ENCODE measurements around the gene ACIN1.

ACIN1 gene, protein sequence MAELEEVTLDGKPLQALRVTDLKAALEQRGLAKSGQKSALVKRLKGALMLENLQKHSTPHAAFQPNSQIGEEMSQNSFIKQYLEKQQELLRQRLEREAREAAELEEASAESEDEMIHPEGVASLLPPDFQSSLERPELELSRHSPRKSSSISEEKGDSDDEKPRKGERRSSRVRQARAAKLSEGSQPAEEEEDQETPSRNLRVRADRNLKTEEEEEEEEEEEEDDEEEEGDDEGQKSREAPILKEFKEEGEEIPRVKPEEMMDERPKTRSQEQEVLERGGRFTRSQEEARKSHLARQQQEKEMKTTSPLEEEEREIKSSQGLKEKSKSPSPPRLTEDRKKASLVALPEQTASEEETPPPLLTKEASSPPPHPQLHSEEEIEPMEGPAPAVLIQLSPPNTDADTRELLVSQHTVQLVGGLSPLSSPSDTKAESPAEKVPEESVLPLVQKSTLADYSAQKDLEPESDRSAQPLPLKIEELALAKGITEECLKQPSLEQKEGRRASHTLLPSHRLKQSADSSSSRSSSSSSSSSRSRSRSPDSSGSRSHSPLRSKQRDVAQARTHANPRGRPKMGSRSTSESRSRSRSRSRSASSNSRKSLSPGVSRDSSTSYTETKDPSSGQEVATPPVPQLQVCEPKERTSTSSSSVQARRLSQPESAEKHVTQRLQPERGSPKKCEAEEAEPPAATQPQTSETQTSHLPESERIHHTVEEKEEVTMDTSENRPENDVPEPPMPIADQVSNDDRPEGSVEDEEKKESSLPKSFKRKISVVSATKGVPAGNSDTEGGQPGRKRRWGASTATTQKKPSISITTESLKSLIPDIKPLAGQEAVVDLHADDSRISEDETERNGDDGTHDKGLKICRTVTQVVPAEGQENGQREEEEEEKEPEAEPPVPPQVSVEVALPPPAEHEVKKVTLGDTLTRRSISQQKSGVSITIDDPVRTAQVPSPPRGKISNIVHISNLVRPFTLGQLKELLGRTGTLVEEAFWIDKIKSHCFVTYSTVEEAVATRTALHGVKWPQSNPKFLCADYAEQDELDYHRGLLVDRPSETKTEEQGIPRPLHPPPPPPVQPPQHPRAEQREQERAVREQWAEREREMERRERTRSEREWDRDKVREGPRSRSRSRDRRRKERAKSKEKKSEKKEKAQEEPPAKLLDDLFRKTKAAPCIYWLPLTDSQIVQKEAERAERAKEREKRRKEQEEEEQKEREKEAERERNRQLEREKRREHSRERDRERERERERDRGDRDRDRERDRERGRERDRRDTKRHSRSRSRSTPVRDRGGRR

GRCh38 chr14:23094666-23095195 lies at the start of gene ACIN1:
Gene ACIN1 (minus strand): TSS chr14:23095136. CDS start chr14:23095112, 24 bp downstream.
- DNase-seq, result peak; percentile 87
- in situ Hi-C loops (cut with MboI; ENCODE audit: low pct_unique_long_range_greater_than_20kb, low sequenced_read_pairs), result no loop called here

- no peak for DNase-seq
- in situ Hi-C loops (cut with MboI; ENCODE audit: low pct_unique_long_range_greater_than_20kb, low sequenced_read_pairs), result no loop called here
Measured at GRCh38 chr14:23143911-23144310, 49.0 kb upstream of the ACIN1 start.

GRCh38 chr14:23142826-23143225 lies 47.9 kb upstream of the ACIN1 start:
- DNase-seq, result no peak
- in situ Hi-C loops (cut with MboI; ENCODE audit: low pct_unique_long_range_greater_than_20kb, low sequenced_read_pairs), result no loop called here

DNA sequence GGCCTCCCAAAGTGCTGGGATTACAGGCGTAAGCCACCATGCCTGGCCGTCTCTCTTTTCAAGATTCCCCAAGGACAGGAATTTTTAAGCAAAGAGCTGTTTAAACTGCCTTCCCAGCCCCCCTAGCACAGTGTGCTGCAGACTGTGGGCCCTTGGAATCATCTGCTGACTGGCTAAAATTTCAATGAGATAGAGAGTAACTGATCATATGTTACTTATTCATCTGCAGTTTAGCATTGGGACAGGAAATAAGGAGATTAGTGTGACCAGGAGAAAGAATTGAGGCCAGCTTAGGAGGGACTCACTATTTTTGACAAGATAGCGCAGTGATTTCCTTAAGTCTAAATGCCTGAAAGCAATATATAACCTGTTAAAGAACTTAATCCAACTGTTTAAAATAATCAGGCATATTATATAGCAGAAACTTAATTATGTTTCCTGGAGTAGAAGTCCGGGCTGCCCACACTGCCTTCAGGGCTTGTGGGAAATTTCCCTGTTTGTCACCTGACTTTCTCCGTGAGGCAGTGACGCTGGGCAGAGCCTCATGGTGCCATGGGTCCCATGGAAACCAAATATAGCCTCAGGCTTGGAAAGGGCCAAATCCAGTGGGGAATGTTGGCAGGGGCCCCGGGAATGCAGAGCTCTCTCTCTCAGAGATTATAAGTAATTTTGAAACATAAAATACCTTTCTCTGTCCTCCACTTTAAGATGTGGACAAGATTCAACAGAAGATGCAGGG lies 46.9 kb upstream of the ACIN1 start:
- in situ Hi-C loops (cut with MboI; ENCODE audit: low pct_unique_long_range_greater_than_20kb, low sequenced_read_pairs), result no loop called here
- no peak for DNase-seq

GRCh38 chr14:23140371-23140770 lies 45.4 kb upstream of the ACIN1 start:
- no peak for DNase-seq
- in situ Hi-C loops (cut with MboI; ENCODE audit: low pct_unique_long_range_greater_than_20kb, low sequenced_read_pairs), result no loop called here

DNA sequence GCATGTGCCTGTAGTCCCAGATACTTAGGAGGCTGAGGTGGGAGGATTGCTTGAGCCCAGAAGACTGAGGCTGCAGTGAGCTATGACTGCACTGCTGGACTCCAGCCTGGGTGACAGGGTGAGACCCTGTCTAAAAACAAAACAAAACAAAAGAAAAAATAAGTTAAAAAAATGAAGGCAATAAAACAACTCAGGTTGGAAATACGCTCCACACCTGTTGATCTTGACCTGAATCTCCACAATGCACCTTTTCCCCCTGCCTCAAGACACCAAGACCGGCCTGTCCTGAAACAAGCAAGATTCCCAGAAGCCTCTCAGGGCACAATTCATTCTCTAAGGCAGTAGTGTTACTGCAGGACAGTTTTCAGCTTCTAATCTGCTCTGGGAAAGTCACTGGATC lies 44.9 kb upstream of the ACIN1 start:
- no peak for DNase-seq
- in situ Hi-C loops (cut with MboI; ENCODE audit: low pct_unique_long_range_greater_than_20kb, low sequenced_read_pairs), result no loop called here

DNA sequence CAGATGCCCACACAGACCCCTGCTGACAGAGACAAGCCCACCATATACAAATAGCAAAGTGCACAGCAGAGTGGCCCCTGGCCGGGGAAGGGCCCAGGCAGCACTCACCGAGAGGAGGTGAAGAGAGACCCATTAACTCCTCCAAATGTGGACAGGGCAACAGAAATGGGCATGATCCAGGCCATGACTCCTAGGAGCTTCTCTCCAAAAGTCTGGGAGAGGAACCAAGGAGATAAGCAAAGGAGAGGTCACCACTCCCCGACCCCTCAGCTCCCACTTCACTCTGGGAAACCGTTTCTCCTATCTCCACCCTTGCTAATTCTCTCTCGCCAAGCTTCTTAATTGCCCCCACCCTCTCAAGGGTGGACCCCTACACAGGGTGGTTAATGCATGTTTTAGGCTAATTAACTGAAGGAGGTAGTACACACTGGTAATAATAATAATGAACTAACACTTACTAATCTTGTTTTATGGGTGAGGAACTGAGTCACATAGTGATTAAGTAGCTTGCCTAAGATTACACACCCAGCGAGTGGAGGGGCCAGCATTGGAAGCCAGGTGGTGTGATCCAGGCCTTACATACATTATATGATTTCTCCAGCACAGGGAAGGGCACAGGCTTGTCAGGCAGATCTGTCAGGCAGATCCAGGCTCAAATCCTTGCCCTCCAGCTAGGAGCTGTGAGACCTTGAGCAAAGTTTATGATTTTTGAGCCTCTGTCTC lies 43.0 kb upstream of the ACIN1 start:
- DNase-seq, result no peak
- in situ Hi-C loops (cut with MboI; ENCODE audit: low pct_unique_long_range_greater_than_20kb, low sequenced_read_pairs), result no loop called here

GRCh38 chr14:23137192-23137812 lies 42.4 kb upstream of the ACIN1 start:
- no peak for DNase-seq
- in situ Hi-C loops (cut with MboI; ENCODE audit: low pct_unique_long_range_greater_than_20kb, low sequenced_read_pairs), result no loop called here

DNA sequence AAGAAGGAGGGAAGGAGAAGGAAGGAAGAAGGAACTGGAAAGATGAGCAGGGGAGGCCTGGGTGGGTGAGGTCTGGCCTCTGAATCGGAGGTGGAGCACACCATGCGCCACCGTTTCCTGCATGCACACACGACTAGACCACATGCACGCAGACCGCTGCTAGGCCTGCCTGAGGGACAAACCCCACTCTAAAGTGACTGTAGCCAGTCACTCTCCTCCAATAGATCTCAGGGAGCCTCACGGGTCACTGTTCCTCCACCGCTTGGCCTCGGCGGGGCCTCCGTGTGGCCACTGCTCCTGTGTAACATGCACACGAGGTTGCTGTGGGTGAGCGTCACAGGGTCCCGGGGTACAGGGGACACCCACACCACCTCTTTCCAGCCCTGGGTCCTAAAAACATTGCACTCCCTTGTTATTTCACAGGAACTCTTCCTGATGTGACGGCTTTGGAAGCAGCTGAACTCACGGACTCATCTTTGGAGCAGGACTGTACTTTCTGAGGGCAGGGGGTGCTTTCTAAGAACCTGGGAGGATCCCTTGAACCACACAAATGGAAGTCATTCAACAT lies 41.7 kb upstream of the ACIN1 start:
- in situ Hi-C loops (cut with MboI; ENCODE audit: low pct_unique_long_range_greater_than_20kb, low sequenced_read_pairs), result no loop called here
- no peak for DNase-seq

- DNase-seq, result no peak
- in situ Hi-C loops (cut with MboI; ENCODE audit: low pct_unique_long_range_greater_than_20kb, low sequenced_read_pairs), result no loop called here
Measured at GRCh38 chr14:23132970-23133369, 38.0 kb upstream of the ACIN1 start.

- DNase-seq, result no peak
- in situ Hi-C loops (cut with MboI; ENCODE audit: low pct_unique_long_range_greater_than_20kb, low sequenced_read_pairs), result no loop called here
Measured at GRCh38 chr14:23131482-23131881, 36.5 kb upstream of the ACIN1 start.

DNA sequence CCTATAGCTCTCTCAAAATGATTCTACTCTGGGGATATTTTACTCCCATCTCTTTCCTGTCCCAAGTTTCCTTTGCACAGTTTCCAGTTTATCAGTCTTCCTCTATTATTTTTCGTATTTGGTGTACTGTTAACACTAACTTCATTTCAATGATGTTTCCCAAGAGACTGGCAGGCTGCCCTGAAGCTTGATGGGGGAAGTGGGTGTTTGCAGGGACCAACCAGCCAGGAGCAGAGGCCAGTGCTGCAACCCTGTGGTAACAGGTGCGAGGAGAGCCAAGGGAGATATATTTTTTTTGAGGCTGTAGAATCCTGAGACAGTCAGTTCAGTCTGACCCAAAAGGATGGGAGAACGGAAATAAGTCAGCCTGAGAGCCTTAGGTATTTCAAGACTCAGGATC lies 35.9 kb upstream of the ACIN1 start:
- in situ Hi-C loops (cut with MboI; ENCODE audit: low pct_unique_long_range_greater_than_20kb, low sequenced_read_pairs), result no loop called here
- no peak for DNase-seq

DNA sequence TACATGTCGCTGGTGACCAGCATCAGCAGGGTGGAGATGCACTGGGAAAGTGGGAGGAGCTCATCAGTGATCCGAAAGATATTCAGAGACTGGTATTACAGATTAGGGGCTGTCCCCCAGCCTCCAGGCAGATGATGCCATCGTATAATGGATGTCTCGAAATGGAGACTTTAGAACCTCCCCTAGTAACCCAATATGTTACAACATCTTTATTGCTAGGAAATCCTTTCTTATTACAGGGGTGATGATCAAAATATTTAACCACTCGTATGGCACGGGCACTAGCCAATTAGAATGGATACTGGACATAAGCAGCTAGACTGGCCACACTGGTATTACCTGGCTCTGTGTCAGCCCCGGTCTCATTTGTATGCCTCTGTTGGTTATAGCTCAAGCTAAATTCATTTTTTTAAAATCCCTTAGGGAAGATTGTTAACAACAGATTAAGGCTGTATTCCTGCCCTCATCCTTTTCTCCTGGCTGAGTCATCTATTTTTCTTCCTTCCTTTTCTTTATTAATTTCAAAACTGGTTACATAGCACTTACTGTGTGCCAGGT lies 34.9 kb upstream of the ACIN1 start:
- no peak for DNase-seq
- in situ Hi-C loops (cut with MboI; ENCODE audit: low pct_unique_long_range_greater_than_20kb, low sequenced_read_pairs), result no loop called here

- DNase-seq, result no peak
- in situ Hi-C loops (cut with MboI; ENCODE audit: low pct_unique_long_range_greater_than_20kb, low sequenced_read_pairs), result no loop called here
Measured at GRCh38 chr14:23128969-23129758, 34.2 kb upstream of the ACIN1 start.

GRCh38 chr14:23127861-23128260 lies 32.9 kb upstream of the ACIN1 start:
- in situ Hi-C loops (cut with MboI; ENCODE audit: low pct_unique_long_range_greater_than_20kb, low sequenced_read_pairs), result no loop called here
- DNase-seq, result no peak

DNA sequence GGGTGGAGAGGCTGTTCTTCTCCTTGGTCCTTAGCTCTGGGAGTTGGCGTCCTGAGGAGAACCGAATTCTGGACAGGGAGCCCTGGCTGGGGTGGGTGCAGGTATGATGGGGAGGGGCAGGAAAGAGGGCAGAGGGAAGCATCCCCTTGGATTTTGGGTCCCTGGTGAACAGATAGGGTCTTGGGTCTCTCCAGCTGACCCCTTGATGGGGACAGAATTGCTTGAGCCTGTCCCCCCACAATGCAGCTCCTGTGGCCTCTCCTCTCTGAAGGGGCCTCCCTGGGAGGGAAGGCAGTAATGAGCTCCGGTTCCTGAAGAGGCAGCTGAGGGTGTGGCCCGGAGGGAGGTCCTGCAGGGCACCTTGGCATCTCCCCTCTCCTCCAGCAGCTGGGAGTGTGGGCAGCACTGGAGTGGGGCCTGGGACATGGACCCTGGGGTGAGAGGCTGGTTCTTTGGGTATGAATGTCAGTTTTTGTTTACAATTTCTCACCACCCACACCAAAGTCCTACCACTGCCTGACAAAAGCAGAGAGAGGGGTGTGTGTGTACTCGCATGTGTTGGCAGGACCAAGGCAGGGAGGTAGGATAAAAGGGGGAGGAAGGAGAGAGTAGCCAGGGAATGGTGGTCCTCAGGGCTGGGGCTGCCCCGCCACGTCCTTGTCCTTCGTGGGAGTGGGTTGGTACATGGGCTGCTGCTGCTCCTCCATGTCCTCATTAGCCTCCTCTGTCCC lies 31.8 kb upstream of the ACIN1 start:
- no peak for DNase-seq
- in situ Hi-C loops (cut with MboI; ENCODE audit: low pct_unique_long_range_greater_than_20kb, low sequenced_read_pairs), result no loop called here
